GM12892 (cell line): ENCODE data around the gene TMSB4X.
A peak's percentile ranks its signal among the peaks of the same experiment; 100 is the strongest.
"Not testable (repeated sequence)": the region's sequence is repeated elsewhere in the genome, so short reads cannot be mapped to it uniquely, and the experiment has no call there.

Experiments used
- DNase-seq: peaks from one replicate; pipeline ENCODE4 v3.0.0; 2011; ENCODE audit not compliant: insufficient read length
- FAIRE-seq: peaks from 2 replicates; lab custom pipeline; 2011; peaks lifted over from hg19 to GRCh38; lab: Jason Lieb, UNC
- POLR2A ChIP-seq: IDR thresholded peaks from 2 replicates; pipeline ENCODE4 v1.6.1; 2011; ENCODE audit warnings: low read depth, low read length, control low read depth
- POLR2AphosphoS5 ChIP-seq: IDR thresholded peaks from 2 replicates; pipeline ENCODE4 v1.6.1; 2011; ENCODE audit warnings: low read depth, low read length, control low read depth
- TAF1 ChIP-seq: IDR thresholded peaks from 2 replicates; pipeline ENCODE4 v1.6.1; 2011; ENCODE audit warnings: low read depth, mild to moderate bottlenecking, control low read depth, low read length, borderline replicate concordance

The TMSB4X gene

DNA sequence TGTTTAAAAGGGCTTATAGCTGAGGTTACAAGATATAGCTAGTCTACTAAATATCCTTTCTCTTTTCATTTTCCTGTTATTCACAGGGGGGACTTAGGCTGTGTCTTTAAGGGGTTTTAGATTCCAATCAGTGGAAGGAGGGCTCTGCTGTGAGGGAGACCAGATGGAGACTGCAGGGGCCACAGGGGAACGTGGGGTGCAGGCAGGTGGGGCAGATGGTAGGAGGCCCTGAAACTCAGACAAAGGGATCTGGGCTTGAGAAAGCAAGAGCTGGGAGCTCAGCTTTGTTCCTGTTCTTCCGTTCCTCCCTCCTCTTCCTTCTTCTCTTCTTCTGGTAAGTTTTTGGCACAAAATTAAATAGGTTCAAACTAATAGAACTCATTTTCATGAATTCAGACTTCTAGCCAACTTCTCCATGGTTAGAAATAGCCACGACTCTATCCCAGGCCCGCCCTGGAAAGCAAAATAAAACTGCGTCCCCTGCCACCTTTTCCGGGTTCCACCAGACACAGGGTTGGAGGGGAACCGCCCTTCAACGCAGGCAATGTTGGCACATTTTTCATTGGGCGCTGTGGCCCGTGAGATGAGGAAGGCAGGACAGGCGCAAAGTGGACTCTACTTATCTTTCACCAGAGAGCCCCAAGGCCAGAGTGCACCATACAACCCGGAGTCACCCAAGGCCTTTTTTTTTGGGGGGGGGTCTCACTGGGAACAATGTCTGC, 3.5 kb upstream of the TMSB4X start:
- DNase-seq: no peak
- TF ChIP-seq POLR2AphosphoS5 (peak; percentile 44; the same call in 1 of the 2 replicates), TAF1 (no peak)
- FAIRE-seq: peak; percentile 69

DNA sequence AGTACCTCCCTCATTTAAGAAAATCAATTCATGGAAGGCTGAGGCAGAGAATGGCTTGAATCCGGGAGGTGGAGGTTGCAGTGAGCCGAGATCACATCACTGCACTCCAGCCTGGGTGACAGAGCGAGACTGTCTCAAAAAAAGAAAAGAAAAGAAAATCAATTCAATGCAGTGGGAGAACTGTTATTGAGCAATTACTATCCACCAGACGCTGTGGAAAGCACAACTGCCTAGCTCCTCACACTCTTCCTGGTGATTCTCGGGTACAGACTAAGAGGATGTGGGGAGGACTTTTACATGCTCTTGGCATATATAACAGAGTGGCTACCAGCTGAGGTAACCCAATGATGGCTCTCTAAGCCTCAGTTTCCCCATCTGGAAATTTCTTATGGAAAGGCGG, 2.7 kb upstream of the TMSB4X start:
- no peak for FAIRE-seq
- no peak for TF ChIP-seq POLR2AphosphoS5
- TF ChIP-seq POLR2A: no peak
- no peak for TF ChIP-seq TAF1
- no peak for DNase-seq

DNA sequence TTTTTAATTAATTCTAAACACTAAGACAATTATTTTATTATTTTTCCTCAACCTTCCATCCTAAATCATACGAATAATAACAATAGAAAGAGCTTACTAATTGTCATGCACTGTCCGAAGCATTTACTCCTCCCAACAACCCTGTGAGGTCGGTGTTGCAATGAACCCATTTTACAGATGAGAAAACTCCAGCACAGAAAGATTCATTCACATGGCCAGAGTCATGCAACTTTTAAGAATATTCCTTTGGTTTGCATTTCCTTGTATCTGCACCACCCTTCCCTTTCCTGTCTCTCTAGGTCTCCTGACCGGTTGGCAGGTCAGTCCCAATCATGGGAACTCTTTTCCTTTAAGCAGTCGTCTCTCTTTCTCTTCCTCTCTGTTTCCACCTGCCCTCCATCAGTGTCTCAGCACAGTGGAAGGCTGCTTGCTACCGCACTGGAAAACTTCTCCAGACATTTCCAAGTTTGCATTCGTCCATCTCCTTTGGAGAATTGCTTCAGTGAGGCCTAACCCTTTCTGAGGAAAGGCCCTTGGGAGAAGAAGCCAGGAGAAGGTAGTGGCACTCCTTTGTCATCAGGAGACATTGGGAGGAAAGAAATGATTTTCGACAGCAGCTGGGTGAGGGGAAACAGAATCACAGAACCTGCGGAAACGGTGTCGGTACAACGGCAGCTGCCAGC, 1.9 kb upstream of the TMSB4X start:
- peak; percentile 61; the same call in 1 of the 2 replicates for TF ChIP-seq POLR2AphosphoS5
- TF ChIP-seq POLR2A: peak; percentile 49; the same call in 1 of the 2 replicates
- TF ChIP-seq TAF1: no peak
- FAIRE-seq (peak; percentile 87), DNase-seq (no peak)

DNA sequence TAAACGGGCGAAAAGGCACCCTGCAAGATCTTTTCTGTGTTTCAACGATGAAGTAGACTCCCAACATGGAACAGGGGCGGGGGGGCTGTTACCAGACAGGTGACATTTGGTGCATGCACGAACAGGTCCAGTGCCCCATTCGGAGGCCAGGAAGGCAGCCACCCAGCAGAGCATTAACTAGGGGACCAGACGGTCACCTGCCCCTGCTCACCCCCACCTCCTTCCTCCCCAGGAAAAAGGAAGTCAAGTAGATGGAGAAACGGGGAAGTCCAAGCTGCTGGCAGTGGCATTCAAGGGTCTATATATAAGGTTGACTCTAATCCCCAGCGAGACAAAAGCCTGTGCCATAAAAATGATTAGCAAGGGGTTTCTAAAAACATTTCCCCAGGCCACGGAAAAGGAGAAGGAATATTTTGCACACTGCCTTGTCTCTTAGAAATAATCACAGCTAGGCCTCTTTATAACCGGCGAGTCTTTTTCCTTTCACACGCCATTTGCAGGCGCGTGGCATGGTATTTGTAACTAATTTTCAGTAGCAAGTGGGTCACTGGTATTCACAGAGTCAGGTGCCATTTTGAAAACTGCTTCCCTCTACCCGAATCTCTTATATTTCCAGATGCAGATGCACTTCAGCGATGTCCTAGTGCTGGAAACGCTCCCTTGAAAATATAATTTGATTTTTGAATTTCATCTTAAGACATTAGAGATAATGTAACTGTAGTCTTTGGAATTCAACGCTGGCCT, 1.2 kb upstream of the TMSB4X start:
- FAIRE-seq: no peak
- TF ChIP-seq TAF1: no peak
- TF ChIP-seq POLR2A: peak; percentile 34; the same call in 1 of the 2 replicates
- TF ChIP-seq POLR2AphosphoS5: no peak; the same call in 1 of the 2 replicates
- DNase-seq: no peak

DNA sequence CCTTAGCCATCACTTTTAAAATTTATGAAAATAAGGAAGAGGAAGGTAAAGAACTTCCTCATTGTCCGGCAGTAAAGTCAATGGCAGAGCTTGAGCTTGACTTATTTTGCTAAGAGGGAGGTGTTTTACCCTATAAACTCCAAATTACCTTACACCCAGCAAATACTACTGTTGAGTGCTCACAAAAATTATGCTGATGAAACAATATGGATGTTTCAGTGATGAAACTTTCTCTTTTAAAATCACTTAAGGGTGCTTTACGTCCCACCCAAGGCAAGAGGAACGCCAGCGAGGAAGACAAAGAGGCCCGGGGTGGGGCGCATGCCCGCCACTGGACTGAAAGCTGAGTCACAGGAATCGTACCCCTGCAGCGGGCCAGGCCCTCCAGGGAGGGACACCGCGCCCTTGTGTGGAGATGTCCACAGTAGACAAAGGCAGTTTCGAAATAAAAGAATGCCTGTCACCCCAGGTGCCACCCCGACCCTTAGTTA, 560 bp upstream of the TMSB4X start:
- DNase-seq (no peak), FAIRE-seq (no peak)
- TF ChIP-seq TAF1 (no peak), POLR2AphosphoS5 (no peak), POLR2A (no peak)

DNA sequence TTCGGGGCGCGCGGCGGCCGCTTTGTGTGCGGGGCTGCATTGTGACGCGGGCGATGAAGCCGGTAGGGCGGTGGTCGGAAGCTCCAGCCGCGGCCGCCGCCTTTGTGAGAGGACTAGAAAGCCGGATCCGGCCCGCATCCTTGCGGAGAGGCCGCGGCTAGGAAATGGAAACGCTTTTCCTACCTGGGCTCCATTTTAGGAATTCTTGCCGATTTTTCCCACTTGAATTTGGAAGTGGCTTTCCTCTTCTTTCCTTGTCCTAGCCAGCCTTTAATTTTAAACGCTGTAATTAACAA, 708 bp downstream of the TMSB4X start:
- DNase-seq (no peak), FAIRE-seq (no peak)
- TF ChIP-seq POLR2AphosphoS5: no peak
- TF ChIP-seq POLR2A: 0 out of 2 replicates have a peak, but pooled peaks have one; percentile 3
- TF ChIP-seq TAF1: no peak

DNA sequence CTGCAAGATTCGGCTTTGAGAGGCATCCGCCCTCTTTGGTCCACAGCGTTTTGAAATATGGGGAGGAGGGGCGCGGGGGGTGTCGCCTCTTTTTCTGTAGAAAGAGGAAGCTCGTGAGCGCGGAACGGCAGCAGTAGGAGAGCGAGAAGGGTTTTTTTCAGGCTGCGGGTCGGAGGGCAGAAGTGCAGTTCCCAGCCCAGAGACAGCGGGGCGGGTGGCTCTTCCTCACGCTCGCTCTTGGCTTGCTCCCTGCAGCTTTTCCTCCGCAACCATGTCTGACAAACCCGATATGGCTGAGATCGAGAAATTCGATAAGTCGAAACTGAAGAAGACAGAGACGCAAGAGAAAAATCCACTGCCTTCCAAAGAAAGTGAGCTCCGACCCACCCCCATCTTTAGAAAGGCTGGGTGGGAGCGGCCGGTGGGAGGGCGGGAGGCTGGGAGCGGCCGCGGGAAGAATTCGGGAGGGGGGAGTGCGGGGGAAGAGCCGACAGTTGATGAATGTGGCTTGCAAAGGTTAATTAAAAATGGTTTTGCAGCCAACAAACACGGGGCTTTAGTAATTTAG, 1.2 kb downstream of the TMSB4X start:
- DNase-seq (peak; percentile 40), FAIRE-seq (peak; percentile 83)
- TF ChIP-seq POLR2AphosphoS5 (no peak; the same call in 1 of the 2 replicates), POLR2A (no peak; the same call in 1 of the 2 replicates), TAF1 (no peak)

DNA sequence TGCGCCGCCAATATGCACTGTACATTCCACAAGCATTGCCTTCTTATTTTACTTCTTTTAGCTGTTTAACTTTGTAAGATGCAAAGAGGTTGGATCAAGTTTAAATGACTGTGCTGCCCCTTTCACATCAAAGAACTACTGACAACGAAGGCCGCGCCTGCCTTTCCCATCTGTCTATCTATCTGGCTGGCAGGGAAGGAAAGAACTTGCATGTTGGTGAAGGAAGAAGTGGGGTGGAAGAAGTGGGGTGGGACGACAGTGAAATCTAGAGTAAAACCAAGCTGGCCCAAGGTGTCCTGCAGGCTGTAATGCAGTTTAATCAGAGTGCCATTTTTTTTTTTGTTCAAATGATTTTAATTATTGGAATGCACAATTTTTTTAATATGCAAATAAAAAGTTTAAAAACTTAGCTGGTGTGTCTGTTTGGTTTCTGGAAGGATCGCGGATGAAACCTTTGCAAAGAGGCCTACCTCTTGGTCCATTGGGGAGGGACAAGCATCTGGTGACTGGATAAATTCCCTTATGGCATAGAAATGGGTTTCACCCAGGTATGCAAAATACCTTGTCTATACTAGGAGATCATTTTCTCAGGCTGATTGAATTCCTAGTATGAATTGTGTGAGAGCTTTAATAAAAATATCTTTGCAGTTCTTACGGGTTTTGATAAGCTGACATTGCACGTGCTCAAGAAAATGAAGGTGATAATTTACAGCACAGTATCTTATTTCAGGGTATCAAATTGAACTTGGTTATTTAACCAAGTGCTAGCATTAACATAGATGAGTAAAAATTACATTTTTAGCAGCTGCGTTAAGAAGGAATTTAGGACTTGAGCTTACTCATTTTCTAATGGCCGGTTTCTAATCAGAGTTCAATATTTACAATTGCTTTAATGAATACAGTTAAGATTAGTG, 2.2 kb downstream of the TMSB4X start:
- TF ChIP-seq POLR2AphosphoS5 (peak; percentile 76), POLR2A (peak; percentile 60)
- not testable (repeated sequence) for DNase-seq
- peak; percentile 82 for FAIRE-seq

DNA sequence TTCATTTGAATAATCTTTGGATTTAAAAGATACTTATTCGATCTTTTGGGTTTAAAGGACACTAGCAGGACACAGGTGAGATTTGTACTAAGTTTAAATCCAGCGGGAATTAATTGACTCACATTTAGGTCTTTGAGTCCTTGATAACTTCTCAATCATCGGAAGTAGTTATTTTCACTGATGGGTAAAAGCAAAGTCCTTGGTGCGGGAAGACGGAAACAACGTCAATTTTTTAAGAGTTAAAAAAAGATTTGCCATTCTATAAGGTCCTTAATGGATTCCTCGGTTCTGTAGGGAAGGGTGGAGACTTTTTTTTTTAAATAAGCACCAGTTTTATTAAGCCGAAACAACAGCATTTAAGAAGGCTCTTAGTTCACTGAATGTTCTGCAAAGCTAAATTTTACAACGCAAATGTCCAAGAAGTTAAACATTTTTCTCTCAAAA, 2.9 kb downstream of the TMSB4X start:
- FAIRE-seq (no peak), DNase-seq (no peak)
- TF ChIP-seq TAF1: 0 out of 2 replicates have a peak, but pooled peaks have one; percentile 10
- TF ChIP-seq POLR2AphosphoS5: no peak
